A549 treated with AZD2906 at 1 μM for 4 hours (cell line): ENCODE results near the gene ANGPTL8. TPM values are rescaled to one million over a fixed set of nuclear protein-coding genes. Genes with fewer than 3 reads are reported as not detected.

Source experiments
- total RNA-seq: library from RNA; stranded (reverse); fragments of 200-300 nt; extraction: Qiagen RNA extraction; gene quantifications from 5 replicates; pipeline ENCODE4 v1.2.3, GENCODE V29; 2022

The ANGPTL8 gene, protein sequence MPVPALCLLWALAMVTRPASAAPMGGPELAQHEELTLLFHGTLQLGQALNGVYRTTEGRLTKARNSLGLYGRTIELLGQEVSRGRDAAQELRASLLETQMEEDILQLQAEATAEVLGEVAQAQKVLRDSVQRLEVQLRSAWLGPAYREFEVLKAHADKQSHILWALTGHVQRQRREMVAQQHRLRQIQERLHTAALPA
- total RNA-seq = not detected in 5 replicates

DNA sequence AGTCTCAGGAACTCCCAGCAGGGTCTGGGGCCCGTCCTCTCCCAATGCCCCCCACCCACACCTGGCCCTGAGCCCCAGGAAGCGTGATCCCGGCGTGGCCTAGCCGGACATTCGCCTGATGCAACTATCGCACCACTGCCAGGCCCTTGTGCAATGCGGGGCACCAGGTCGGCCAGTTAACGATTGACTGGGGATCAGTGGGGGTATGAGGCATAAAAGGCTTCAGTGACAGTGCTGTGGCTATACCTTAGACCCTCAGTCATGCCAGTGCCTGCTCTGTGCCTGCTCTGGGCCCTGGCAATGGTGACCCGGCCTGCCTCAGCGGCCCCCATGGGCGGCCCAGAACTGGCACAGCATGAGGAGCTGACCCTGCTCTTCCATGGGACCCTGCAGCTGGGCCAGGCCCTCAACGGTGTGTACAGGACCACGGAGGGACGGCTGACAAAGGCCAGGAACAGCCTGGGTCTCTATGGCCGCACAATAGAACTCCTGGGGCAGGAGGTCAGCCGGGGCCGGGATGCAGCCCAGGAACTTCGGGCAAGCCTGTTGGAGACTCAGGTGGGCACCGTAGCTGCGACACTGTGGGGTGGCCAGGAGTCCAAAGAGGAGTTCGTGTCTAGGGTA lies at the start of gene ANGPTL8:
TSS of gene ANGPTL8 (plus strand) at position 243 of the 624 bp plus-strand sequence. CDS start at position 262, 19 bp downstream.

DNA sequence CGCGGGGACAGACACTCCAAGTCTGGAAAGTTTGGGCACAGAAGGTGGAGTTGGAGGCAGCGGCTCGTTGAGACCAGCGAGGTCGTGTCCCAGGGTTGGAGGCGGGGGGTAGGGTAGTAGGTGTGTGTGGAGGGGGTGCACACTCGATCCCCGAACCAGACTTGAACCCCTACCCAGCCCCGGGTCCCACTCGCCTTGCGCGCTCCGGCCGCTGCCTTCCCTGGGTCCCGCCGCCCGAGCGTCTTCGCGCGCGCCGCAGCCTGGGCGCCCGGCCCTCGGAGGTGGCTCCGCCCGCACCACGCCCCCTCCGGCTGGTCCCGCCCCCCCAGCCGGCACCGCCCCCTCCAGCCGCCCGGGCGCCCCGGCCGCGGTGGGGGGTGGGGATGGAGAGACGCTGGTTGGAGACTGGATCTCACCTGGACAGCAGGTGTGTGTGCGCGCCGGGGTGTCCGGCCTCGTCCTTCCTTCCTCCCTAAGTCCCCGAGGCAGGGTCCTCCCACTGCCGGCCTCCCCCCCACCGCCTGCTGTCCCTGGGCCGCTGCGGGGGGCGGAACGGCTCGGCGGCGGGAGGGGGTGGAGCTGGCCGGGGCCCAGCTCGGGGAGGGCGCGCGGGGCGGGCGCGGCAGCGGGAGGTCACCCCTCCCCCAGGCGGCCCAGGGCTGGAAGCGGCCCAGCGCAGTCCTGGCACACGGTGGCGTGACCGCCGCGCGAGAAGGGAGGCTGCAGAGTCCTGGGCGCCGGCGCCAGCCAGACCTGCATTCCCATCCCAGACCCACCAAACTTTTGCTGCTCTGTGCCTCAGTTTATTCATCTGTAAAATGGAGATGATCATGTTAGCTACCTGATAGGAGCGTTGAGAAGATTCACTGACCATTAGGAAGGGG lies 41.9 kb upstream of the ANGPTL8 start, which contains the start of gene KANK2:
TSS of gene KANK2 (minus strand) at position 255 of the 884 bp plus-strand sequence. CDS start 3,034 bp downstream, outside the sequence.

DNA sequence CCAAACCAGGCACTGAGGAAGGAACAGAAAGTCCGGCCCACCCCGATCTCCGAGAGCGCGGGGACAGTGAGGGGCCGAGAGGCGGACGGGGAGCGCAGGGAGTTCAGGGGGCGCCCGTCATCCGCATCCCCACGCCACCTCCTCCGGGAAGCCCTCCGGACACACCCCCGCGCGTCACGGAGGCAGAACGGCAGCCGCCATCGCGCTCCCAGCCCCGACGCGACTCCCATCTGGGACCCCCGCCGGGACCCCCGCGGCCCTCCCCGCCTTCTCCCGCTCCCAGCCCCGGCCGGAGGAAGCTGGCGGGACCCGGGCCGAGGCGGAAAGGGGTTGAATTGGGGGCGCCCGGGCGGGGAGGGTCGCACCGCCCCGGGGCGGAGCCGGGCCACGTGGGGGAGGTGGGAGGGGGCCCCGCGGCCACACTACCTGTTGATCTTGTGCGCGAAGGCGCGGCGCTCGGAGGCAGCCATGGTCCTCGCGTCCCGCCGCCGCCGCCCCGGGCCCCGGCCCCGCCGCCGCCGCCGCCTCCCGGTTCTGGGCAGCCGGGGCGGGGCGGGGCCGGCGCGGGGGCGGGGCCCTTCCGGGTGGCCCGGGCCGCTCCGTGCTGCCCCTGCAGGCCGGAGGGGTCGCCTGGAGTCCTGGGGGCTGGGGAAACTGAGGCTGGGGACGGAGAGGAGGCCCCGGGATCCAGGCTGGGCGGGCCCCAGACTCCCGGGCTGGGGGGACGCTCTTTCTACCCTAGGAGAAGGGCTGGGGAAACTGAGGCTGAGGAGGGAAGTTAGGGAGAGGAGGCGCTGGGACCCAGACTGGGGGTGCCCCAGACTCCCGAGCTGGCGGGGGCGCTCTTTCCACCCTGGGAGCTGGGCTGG lies 22.8 kb downstream of the ANGPTL8 start, which contains the start of gene DOCK6:
TSS of gene DOCK6 (minus strand) at position 554 of the 869 bp plus-strand sequence. CDS start at position 470, 84 bp downstream.

Other genes starting within 250 kb of the ANGPTL8 start
- gene LDLR, start 150.2 kb upstream of the ANGPTL8 start, total RNA-seq = 22.0 to 27.7 TPM (median 22.1 TPM) in 5 replicates
- 15.3 to 21.9 TPM (median 20.9 TPM) in 5 replicates for gene SPC24, start 83.8 kb upstream of the ANGPTL8 start, total RNA-seq
- 39.9 to 52.5 TPM (median 48.0 TPM) in 5 replicates for gene KANK2, start 42.1 kb upstream of the ANGPTL8 start, total RNA-seq
- 6.4 to 10.3 TPM (median 9.5 TPM) in 5 replicates for gene DOCK6, start 22.9 kb downstream of the ANGPTL8 start, total RNA-seq
- gene TSPAN16, start 56.5 kb downstream of the ANGPTL8 start, total RNA-seq = not detected in 5 replicates
- gene RAB3D, start 100.0 kb downstream of the ANGPTL8 start, total RNA-seq = 3.1 to 4.6 TPM (median 3.9 TPM) in 5 replicates
- gene TMEM205, start 106.6 kb downstream of the ANGPTL8 start, total RNA-seq = 96.5 to 132 TPM (median 113 TPM) in 5 replicates
- gene CCDC159, start 106.9 kb downstream of the ANGPTL8 start, total RNA-seq = 3.5 to 5.8 TPM (median 4.8 TPM) in 5 replicates
- gene PLPPR2, start 115.8 kb downstream of the ANGPTL8 start, total RNA-seq = 8.3 to 9.7 TPM (median 9.3 TPM) in 5 replicates
- 1.3 to 2.1 TPM (median 1.8 TPM) in 5 replicates for gene SWSAP1, start 135.0 kb downstream of the ANGPTL8 start, total RNA-seq
- 3.5 to 5.1 TPM (median 4.3 TPM) in 5 replicates for gene EPOR, start 144.7 kb downstream of the ANGPTL8 start, total RNA-seq
- 1.1 to 2.1 TPM (median 1.4 TPM) in 5 replicates for gene RGL3, start 179.7 kb downstream of the ANGPTL8 start, total RNA-seq
- 0.92 to 1.4 TPM (median 1.3 TPM) in 5 replicates for gene ODAD3, start 195.5 kb downstream of the ANGPTL8 start, total RNA-seq
- gene PRKCSH, start 196.0 kb downstream of the ANGPTL8 start, total RNA-seq = 252 to 265 TPM (median 258 TPM) in 5 replicates
- 0.07 to 0.24 TPM (median 0.15 TPM) in 5 replicates for gene ELAVL3, start 241.4 kb downstream of the ANGPTL8 start, total RNA-seq